Measurements from ENCODE around the gene ATP11B. TPM values are rescaled to one million over a fixed set of nuclear protein-coding genes. Genes with fewer than 3 reads are reported as not detected.

Gene ATP11B
- polyA plus RNA-seq, 4 donors, result 7.0 to 41.3 (median 13.4) TPM

- WGBS, 3 donors, result 94 to 100% (median 95%) methylated on average over 3 of the region's 3 CpGs
- Histone ChIP-seq H3K4me1 (ENCODE audit: control insufficient read depth in 3 of 3, insufficient read depth in 2 of 3, low read depth in 1 of 3, low read length in 2 of 3) (no peaks in the 10 kb centered on the region), H3K36me3 (ENCODE audit: control insufficient read depth in 3 of 3, insufficient read depth in 2 of 3, low read depth in 1 of 3, low read length in 3 of 3) (peaks cover 0 to 3% (median under 1%) of the 10 kb centered on the region in 3 donors), H3K9me3 (ENCODE audit: control insufficient read depth in 2 of 2, insufficient read depth in 1 of 2, low read depth in 1 of 2, low read length in 1 of 2) (no peaks in the 10 kb centered on the region), H3K4me3 (ENCODE audit: low read depth in 1 of 3, low read length in 3 of 3) (no peak overlapping the region), H3K27me3 (ENCODE audit: control insufficient read depth in 3 of 3, insufficient read depth in 3 of 3, low read length in 3 of 3) (no peaks in the 10 kb centered on the region), H3K27ac (ENCODE audit: low read depth in 1 of 3, low read length in 2 of 3) (no peak overlapping the region)
- FAIRE-seq (no peak), DNase-seq (no peak)
Measured at GRCh38 chr3:182925944-182926337, 132.6 kb downstream of the ATP11B start.

GRCh38 chr3:182935803-182936202, 142.5 kb downstream of the ATP11B start:
- FAIRE-seq (no peak), DNase-seq (no peak)
- Histone ChIP-seq H3K27me3 (ENCODE audit: control insufficient read depth in 3 of 3, insufficient read depth in 3 of 3, low read length in 3 of 3) (no peaks in the 10 kb centered on the region), H3K27ac (ENCODE audit: low read depth in 1 of 3, low read length in 2 of 3) (no peak overlapping the region), H3K9me3 (ENCODE audit: control insufficient read depth in 2 of 2, insufficient read depth in 1 of 2, low read depth in 1 of 2, low read length in 1 of 2) (peaks cover 0 to 4% of the 10 kb centered on the region in 2 donors), H3K4me1 (ENCODE audit: control insufficient read depth in 3 of 3, insufficient read depth in 2 of 3, low read depth in 1 of 3, low read length in 2 of 3) (no peaks in the 10 kb centered on the region), H3K4me3 (ENCODE audit: low read depth in 1 of 3, low read length in 3 of 3) (no peak overlapping the region), H3K36me3 (ENCODE audit: control insufficient read depth in 3 of 3, insufficient read depth in 2 of 3, low read depth in 1 of 3, low read length in 3 of 3) (peaks cover 0 to 4% (median 0%) of the 10 kb centered on the region in 3 donors)
- 57 to 76% (median 62%) methylated on average over 3 of the region's 3 CpGs for WGBS, 3 donors

GRCh38 chr3:182936239-182936917, 143.1 kb downstream of the ATP11B start:
- peaks cover 0 to 4% (median 0%) of the 10 kb centered on the region in 3 donors for H3K36me3 ChIP-seq (ENCODE audit: control insufficient read depth in 3 of 3, insufficient read depth in 2 of 3, low read depth in 1 of 3, low read length in 3 of 3)
- H3K4me1 ChIP-seq (ENCODE audit: control insufficient read depth in 3 of 3, insufficient read depth in 2 of 3, low read depth in 1 of 3, low read length in 2 of 3), result no peaks in the 10 kb centered on the region
- FAIRE-seq (no peak), DNase-seq (no peak)
- peaks cover 0 to 4% of the 10 kb centered on the region in 2 donors for H3K9me3 ChIP-seq (ENCODE audit: control insufficient read depth in 2 of 2, insufficient read depth in 1 of 2, low read depth in 1 of 2, low read length in 1 of 2)
- no peaks in the 10 kb centered on the region for H3K27me3 ChIP-seq (ENCODE audit: control insufficient read depth in 3 of 3, insufficient read depth in 3 of 3, low read length in 3 of 3)
- WGBS, 3 donors, result 93 to 98% (median 97%) methylated on average over 4 of the region's 4 CpGs
- H3K27ac ChIP-seq (ENCODE audit: low read depth in 1 of 3, low read length in 2 of 3), result no peak overlapping the region
- no peak overlapping the region for H3K4me3 ChIP-seq (ENCODE audit: low read depth in 1 of 3, low read length in 3 of 3)

- FAIRE-seq, result no peak
- WGBS, 3 donors, result 82 to 92% (median 83%) methylated on average over 1 of the region's 1 CpG
Measured at GRCh38 chr3:182936918-182937285, 143.6 kb downstream of the ATP11B start.

GRCh38 chr3:182937293-182938051, 144.2 kb downstream of the ATP11B start:
- no peak overlapping the region for H3K4me3 ChIP-seq (ENCODE audit: low read depth in 1 of 3, low read length in 3 of 3)
- no peak overlapping the region for H3K27ac ChIP-seq (ENCODE audit: low read depth in 1 of 3, low read length in 2 of 3)
- DNase-seq (peak in 1 of 2 donors; percentile 9), FAIRE-seq (no peak)
- 63 to 80% (median 75%) methylated on average over 3 of the region's 3 CpGs for WGBS, 3 donors
- peaks cover 0 to 4% (median 0%) of the 10 kb centered on the region in 3 donors for H3K36me3 ChIP-seq (ENCODE audit: control insufficient read depth in 3 of 3, insufficient read depth in 2 of 3, low read depth in 1 of 3, low read length in 3 of 3)
- H3K4me1 ChIP-seq (ENCODE audit: control insufficient read depth in 3 of 3, insufficient read depth in 2 of 3, low read depth in 1 of 3, low read length in 2 of 3), result no peaks in the 10 kb centered on the region
- H3K9me3 ChIP-seq (ENCODE audit: control insufficient read depth in 2 of 2, insufficient read depth in 1 of 2, low read depth in 1 of 2, low read length in 1 of 2), result no peaks in the 10 kb centered on the region
- no peaks in the 10 kb centered on the region for H3K27me3 ChIP-seq (ENCODE audit: control insufficient read depth in 3 of 3, insufficient read depth in 3 of 3, low read length in 3 of 3)

More at GRCh38 chr3:182936918-182937285, 143.6 kb downstream of the ATP11B start:
- Histone ChIP-seq H3K9me3 (ENCODE audit: control insufficient read depth in 2 of 2, insufficient read depth in 1 of 2, low read depth in 1 of 2, low read length in 1 of 2) (no peaks in the 10 kb centered on the region), H3K4me3 (ENCODE audit: low read depth in 1 of 3, low read length in 3 of 3) (no peak overlapping the region), H3K27me3 (ENCODE audit: control insufficient read depth in 3 of 3, insufficient read depth in 3 of 3, low read length in 3 of 3) (no peaks in the 10 kb centered on the region), H3K36me3 (ENCODE audit: control insufficient read depth in 3 of 3, insufficient read depth in 2 of 3, low read depth in 1 of 3, low read length in 3 of 3) (peaks cover 0 to 4% (median 0%) of the 10 kb centered on the region in 3 donors), H3K4me1 (ENCODE audit: control insufficient read depth in 3 of 3, insufficient read depth in 2 of 3, low read depth in 1 of 3, low read length in 2 of 3) (no peaks in the 10 kb centered on the region), H3K27ac (ENCODE audit: low read depth in 1 of 3, low read length in 2 of 3) (no peak overlapping the region)
- no peak for DNase-seq

- H3K4me3 ChIP-seq (ENCODE audit: low read depth in 1 of 3, low read length in 3 of 3), result no peak overlapping the region
- no peak for FAIRE-seq
- H3K9me3 ChIP-seq (ENCODE audit: control insufficient read depth in 2 of 2, insufficient read depth in 1 of 2, low read depth in 1 of 2, low read length in 1 of 2), result no peaks in the 10 kb centered on the region
- no peak for DNase-seq
- H3K4me1 ChIP-seq (ENCODE audit: control insufficient read depth in 3 of 3, insufficient read depth in 2 of 3, low read depth in 1 of 3, low read length in 2 of 3), result no peaks in the 10 kb centered on the region
- 87 to 89% (median 88%) methylated on average over 4 of the region's 4 CpGs for WGBS, 3 donors
- peaks cover 0 to 6% (median under 1%) of the 10 kb centered on the region in 3 donors for H3K36me3 ChIP-seq (ENCODE audit: control insufficient read depth in 3 of 3, insufficient read depth in 2 of 3, low read depth in 1 of 3, low read length in 3 of 3)
- H3K27me3 ChIP-seq (ENCODE audit: control insufficient read depth in 3 of 3, insufficient read depth in 3 of 3, low read length in 3 of 3), result no peaks in the 10 kb centered on the region
- no peak overlapping the region for H3K27ac ChIP-seq (ENCODE audit: low read depth in 1 of 3, low read length in 2 of 3)
Measured at GRCh38 chr3:182940266-182940808, 147.0 kb downstream of the ATP11B start.

- Histone ChIP-seq H3K9me3 (ENCODE audit: control insufficient read depth in 2 of 2, insufficient read depth in 1 of 2, low read depth in 1 of 2, low read length in 1 of 2) (no peaks in the 10 kb centered on the region), H3K4me3 (ENCODE audit: low read depth in 1 of 3, low read length in 3 of 3) (no peak overlapping the region), H3K27me3 (ENCODE audit: control insufficient read depth in 3 of 3, insufficient read depth in 3 of 3, low read length in 3 of 3) (no peaks in the 10 kb centered on the region), H3K36me3 (ENCODE audit: control insufficient read depth in 3 of 3, insufficient read depth in 2 of 3, low read depth in 1 of 3, low read length in 3 of 3) (peaks cover 0 to 9% (median 6%) of the 10 kb centered on the region in 3 donors), H3K4me1 (ENCODE audit: control insufficient read depth in 3 of 3, insufficient read depth in 2 of 3, low read depth in 1 of 3, low read length in 2 of 3) (no peaks in the 10 kb centered on the region), H3K27ac (ENCODE audit: low read depth in 1 of 3, low read length in 2 of 3) (no peak overlapping the region)
- 96 to 98% (median 97%) methylated on average over 3 of the region's 3 CpGs for WGBS, 3 donors
- FAIRE-seq (no peak), DNase-seq (no peak)
Measured at GRCh38 chr3:182941719-182942118, 148.4 kb downstream of the ATP11B start.

GRCh38 chr3:182947888-182948287, 154.6 kb downstream of the ATP11B start:
- DNase-seq, result peak; percentile 13 to 31
- Histone ChIP-seq H3K4me3 (ENCODE audit: low read depth in 1 of 3, low read length in 3 of 3) (no peak overlapping the region), H3K27me3 (ENCODE audit: control insufficient read depth in 3 of 3, insufficient read depth in 3 of 3, low read length in 3 of 3) (no peaks in the 10 kb centered on the region), H3K4me1 (ENCODE audit: control insufficient read depth in 3 of 3, insufficient read depth in 2 of 3, low read depth in 1 of 3, low read length in 2 of 3) (peaks cover 0 to 4% (median 0%) of the 10 kb centered on the region in 3 donors), H3K27ac (ENCODE audit: low read depth in 1 of 3, low read length in 2 of 3) (peak overlapping the region in 1 of 3 donors; percentile 68), H3K36me3 (ENCODE audit: control insufficient read depth in 3 of 3, insufficient read depth in 2 of 3, low read depth in 1 of 3, low read length in 3 of 3) (peaks cover 3 to 14% (median 4%) of the 10 kb centered on the region in 3 donors), H3K9me3 (ENCODE audit: control insufficient read depth in 2 of 2, insufficient read depth in 1 of 2, low read depth in 1 of 2, low read length in 1 of 2) (no peaks in the 10 kb centered on the region)
- no peak for FAIRE-seq

Data from small intestine (tissue), 7 donors.